HK-2 (cell line): ENCODE data around the gene INO80.

Experiments used
- DNase-seq: peaks from one replicate; pipeline ENCODE4 v3.0.0-alpha.2; 2018; ENCODE audit not compliant: unreplicated experiment

The INO80 gene

GRCh38 chr15:41048397-41048796, 67.7 kb downstream of the INO80 start:
- no peak for DNase-seq

GRCh38 chr15:41047474-41047873, 68.6 kb downstream of the INO80 start:
- DNase-seq = no peak

GRCh38 chr15:41043276-41043951, 72.7 kb downstream of the INO80 start:
- DNase-seq = no peak

GRCh38 chr15:41042851-41043250, 73.2 kb downstream of the INO80 start:
- no peak for DNase-seq

GRCh38 chr15:41039121-41039520, 77.0 kb downstream of the INO80 start:
- DNase-seq = no peak

- DNase-seq = no peak
Measured at GRCh38 chr15:41032079-41032328, 84.1 kb downstream of the INO80 start.

- DNase-seq = no peak
Measured at GRCh38 chr15:41031232-41032078, 84.6 kb downstream of the INO80 start.

GRCh38 chr15:41028853-41029252, 87.2 kb downstream of the INO80 start:
- no peak for DNase-seq

GRCh38 chr15:41025393-41025792, 90.7 kb downstream of the INO80 start:
- no peak for DNase-seq

GRCh38 chr15:41024885-41025284, 91.2 kb downstream of the INO80 start:
- DNase-seq = no peak

GRCh38 chr15:41024131-41024530, 91.9 kb downstream of the INO80 start:
- DNase-seq = no peak

GRCh38 chr15:41022487-41023090, 93.5 kb downstream of the INO80 start:
- DNase-seq = no peak

GRCh38 chr15:41020829-41021228, 95.3 kb downstream of the INO80 start:
- DNase-seq = no peak

- no peak for DNase-seq
Measured at GRCh38 chr15:41020311-41020710, 95.8 kb downstream of the INO80 start.

GRCh38 chr15:41019174-41019573, 96.9 kb downstream of the INO80 start:
- DNase-seq = no peak

- no peak for DNase-seq
Measured at GRCh38 chr15:41018534-41018933, 97.5 kb downstream of the INO80 start.

- DNase-seq = no peak
Measured at GRCh38 chr15:41017066-41017735, 98.9 kb downstream of the INO80 start.

GRCh38 chr15:41013691-41014414, 102.2 kb downstream of the INO80 start:
- DNase-seq = no peak

GRCh38 chr15:41011055-41011815, 104.8 kb downstream of the INO80 start:
- DNase-seq = no peak

GRCh38 chr15:41010345-41010744, 105.7 kb downstream of the INO80 start:
- no peak for DNase-seq

GRCh38 chr15:41006479-41006878, 109.6 kb downstream of the INO80 start:
- DNase-seq = no peak
